Panc1 (cell line): ENCODE results near the gene LIMK1. TPM values are rescaled to one million over a fixed set of nuclear protein-coding genes. Genes with fewer than 3 reads are reported as not detected.

Experiments
- ATAC-seq: fragments of 200-7000 bp; cut with Tn5 transposase; 2 replicates; pipeline ENCODE4 v1.9.1; 2020; ENCODE audit warnings: mild to moderate bottlenecking, moderate library complexity
- BruUV-seq: library from RNA; stranded (reverse); fragments of 400-500 nt; replicated peaks from 2 replicates; lab custom pipeline; 2021; lab: Mats Ljungman, UMichigan
- CTCF ChIA-PET: fragments of 300-600 bp; sonication (Branson Sonifier 250); formaldehyde crosslinking; loops from one replicate; lab custom pipeline; 2022; ENCODE audit warnings: antibody characterized with exemption; lab: Charles Lee
- POLR2A ChIA-PET: fragments of 300-600 bp; sonication (Branson Sonifier 250); formaldehyde crosslinking; loops from one replicate; lab custom pipeline; 2022; ENCODE audit warnings: antibody characterized with exemption; lab: Charles Lee
- DNase-seq: peaks from one replicate; pipeline ENCODE4 v3.0.0-alpha.2; 2010; ENCODE audit warnings: low read depth, low spot score
- H3K27ac ChIP-seq: 2 replicates; pipeline ENCODE4 v1.5.1; 2011; ENCODE audit warnings: mild to moderate bottlenecking, low read length, inconsistent platforms
- H3K27me3 ChIP-seq: fragments of 200-500 bp; sonication (Bioruptor generic); 2 replicates; pipeline ENCODE4 v1.6.0; 2014; ENCODE audit warnings: low read length, inconsistent platforms; ENCODE audit not compliant: control insufficient read depth, insufficient read depth
- H3K36me3 ChIP-seq: fragments of 200-500 bp; sonication (Bioruptor generic); 2 replicates; pipeline ENCODE4 v1.5.1; 2014; ENCODE audit warnings: inconsistent platforms, mild to moderate bottlenecking, low read length, moderate library complexity; ENCODE audit not compliant: control insufficient read depth, insufficient read depth
- H3K4me1 ChIP-seq: 2 replicates; pipeline ENCODE4 v1.5.1; 2011; ENCODE audit warnings: inconsistent platforms, mild to moderate bottlenecking, low read length, moderate library complexity; ENCODE audit not compliant: control insufficient read depth, insufficient read depth
- H3K4me3 ChIP-seq, 2 experiments: 2 replicates each; pipeline ENCODE4 v1.5.1; 2011 to 2012; ENCODE audit warnings: low read depth in 2 of 2, low read length in 2 of 2, mild to moderate bottlenecking in 2 of 2, inconsistent platforms in 1 of 2, moderate library complexity in 1 of 2
- H3K9me3 ChIP-seq: fragments of 200-500 bp; sonication (Bioruptor generic); 2 replicates; pipeline ENCODE4 v1.5.1; 2014; ENCODE audit warnings: low read depth, mild to moderate bottlenecking, inconsistent platforms, low read length, moderate library complexity; ENCODE audit not compliant: control insufficient read depth, insufficient read depth
- POLR2AphosphoS5 ChIP-seq: IDR thresholded peaks from 2 replicates; pipeline ENCODE4 v1.6.1; 2012; ENCODE audit warnings: mild to moderate bottlenecking, low read depth, low read length, moderate library complexity
- SIN3A ChIP-seq: IDR thresholded peaks from 2 replicates; pipeline ENCODE4 v1.6.1; 2012; ENCODE audit warnings: low read depth, mild to moderate bottlenecking, low read length, moderate library complexity, borderline replicate concordance; ENCODE audit not compliant: insufficient read depth
- TCF7L2 ChIP-seq: IDR thresholded peaks from 2 replicates; pipeline ENCODE4 v1.6.1; 2011; ENCODE audit warnings: mild to moderate bottlenecking, low read depth, low read length, inconsistent platforms
- in situ Hi-C: cut with HindIII; loops from 2 replicates; pipeline ENCODE4 v1.10.0; 2016; ENCODE audit warnings: low sequenced_read_pairs, low pct_unique_long_range_greater_than_20kb
- intact Hi-C: fragments of 100-400 bp; cut with micrococcal nuclease; formaldehyde crosslinking; loops from one replicate; pipeline ENCODE4 v1.10.0; 2022; ENCODE audit not compliant: unreplicated experiment
- total RNA-seq: library from RNA; stranded (reverse); gene quantifications from one replicate; pipeline ENCODE4 v1.2.1, GENCODE V29; 2021; ENCODE audit not compliant: unreplicated experiment
- TF ChIP-seq, protein P1 (sequence below): fragments of 450-650 bp; IDR thresholded peaks from 2 replicates; pipeline ENCODE4 v1.5.1; 2017; ENCODE audit warnings: mild to moderate bottlenecking
- TF ChIP-seq, protein P2 (sequence below), 2 experiments: IDR thresholded peaks; 2 replicates each; pipeline ENCODE4 v1.6.1; 2011 to 2012; ENCODE audit warnings: low read depth in 2 of 2, control low read depth in 1 of 2, low read length in 1 of 2, mild to moderate bottlenecking in 1 of 2, moderate library complexity in 1 of 2; ENCODE audit not compliant: insufficient read depth in 1 of 2

The LIMK1 gene
- total RNA-seq, 1 experiment from 2014 or later = 59.6 TPM

DNA sequence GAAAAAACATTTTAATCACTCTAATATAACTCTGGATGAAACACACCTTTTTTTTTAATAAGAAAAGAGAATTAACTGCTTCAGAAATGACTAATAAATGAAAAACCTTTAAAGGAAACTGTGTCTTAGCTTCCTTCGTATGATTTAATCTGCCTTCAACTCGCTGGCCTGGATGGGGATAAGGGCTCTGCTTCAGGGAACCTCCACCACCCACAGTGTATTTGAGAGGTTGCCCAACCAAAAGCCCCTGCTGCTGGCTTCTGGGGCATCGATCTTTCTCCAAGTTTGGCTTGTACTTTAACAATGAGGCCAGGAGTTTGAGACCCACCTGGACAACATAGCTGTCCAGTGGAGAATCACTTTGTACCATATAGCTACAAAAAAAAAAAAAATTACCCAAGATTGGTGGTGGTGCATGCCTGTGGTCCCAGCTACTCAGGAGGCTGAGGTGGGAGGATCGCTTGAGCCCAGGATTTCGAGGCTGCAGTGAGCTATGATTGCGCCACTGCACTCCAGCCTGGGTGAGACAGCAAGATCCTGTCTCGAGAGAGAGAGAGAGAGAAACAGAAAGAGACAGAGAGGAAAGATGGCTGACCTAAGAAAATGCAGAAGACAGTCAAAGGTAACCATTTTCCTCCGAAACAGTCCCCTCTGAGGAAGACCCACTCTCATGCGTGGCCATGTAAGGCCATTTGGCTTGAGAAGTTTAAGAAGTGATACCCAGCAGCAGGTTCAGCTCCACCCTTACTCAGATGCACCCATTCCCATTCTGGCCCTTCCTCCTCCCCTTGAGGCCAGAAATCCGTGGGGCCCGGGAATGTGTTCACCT, 13.6 kb upstream of the LIMK1 start:
- intact Hi-C loops (loop anchor here (10.0 kb wide), 2 partner anchors 105 to 135 kb away; partner anchors contain the start of gene EIF4H), in situ Hi-C loops (no loop called here)
- H3K27ac ChIP-seq = no peak overlapping the region
- no peaks in the 10 kb centered on the region for H3K27me3 ChIP-seq
- no peaks in the 10 kb centered on the region for H3K9me3 ChIP-seq
- no peak overlapping the region for H3K4me3 ChIP-seq
- ChIA-PET CTCF (interaction anchor here (0.5 to 0.6 kb wide), 2 partner anchors 130 to 332 kb away, joined by 3 to 6 read pairs; no protein-coding TSS in a partner anchor), POLR2A (interaction anchor here (0.6 kb wide), 1 partner anchor 123 kb away, joined by 4 read pairs; no protein-coding TSS in a partner anchor)
- BruUV-seq = no TSS peak
- DNase-seq (no peak), ATAC-seq (no peak)
- H3K4me1 ChIP-seq = no peaks in the 10 kb centered on the region
- TF ChIP-seq, protein P1, sequence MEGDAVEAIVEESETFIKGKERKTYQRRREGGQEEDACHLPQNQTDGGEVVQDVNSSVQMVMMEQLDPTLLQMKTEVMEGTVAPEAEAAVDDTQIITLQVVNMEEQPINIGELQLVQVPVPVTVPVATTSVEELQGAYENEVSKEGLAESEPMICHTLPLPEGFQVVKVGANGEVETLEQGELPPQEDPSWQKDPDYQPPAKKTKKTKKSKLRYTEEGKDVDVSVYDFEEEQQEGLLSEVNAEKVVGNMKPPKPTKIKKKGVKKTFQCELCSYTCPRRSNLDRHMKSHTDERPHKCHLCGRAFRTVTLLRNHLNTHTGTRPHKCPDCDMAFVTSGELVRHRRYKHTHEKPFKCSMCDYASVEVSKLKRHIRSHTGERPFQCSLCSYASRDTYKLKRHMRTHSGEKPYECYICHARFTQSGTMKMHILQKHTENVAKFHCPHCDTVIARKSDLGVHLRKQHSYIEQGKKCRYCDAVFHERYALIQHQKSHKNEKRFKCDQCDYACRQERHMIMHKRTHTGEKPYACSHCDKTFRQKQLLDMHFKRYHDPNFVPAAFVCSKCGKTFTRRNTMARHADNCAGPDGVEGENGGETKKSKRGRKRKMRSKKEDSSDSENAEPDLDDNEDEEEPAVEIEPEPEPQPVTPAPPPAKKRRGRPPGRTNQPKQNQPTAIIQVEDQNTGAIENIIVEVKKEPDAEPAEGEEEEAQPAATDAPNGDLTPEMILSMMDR = no peak
- no peak for TF ChIP-seq TCF7L2
- TF ChIP-seq, protein P2, sequence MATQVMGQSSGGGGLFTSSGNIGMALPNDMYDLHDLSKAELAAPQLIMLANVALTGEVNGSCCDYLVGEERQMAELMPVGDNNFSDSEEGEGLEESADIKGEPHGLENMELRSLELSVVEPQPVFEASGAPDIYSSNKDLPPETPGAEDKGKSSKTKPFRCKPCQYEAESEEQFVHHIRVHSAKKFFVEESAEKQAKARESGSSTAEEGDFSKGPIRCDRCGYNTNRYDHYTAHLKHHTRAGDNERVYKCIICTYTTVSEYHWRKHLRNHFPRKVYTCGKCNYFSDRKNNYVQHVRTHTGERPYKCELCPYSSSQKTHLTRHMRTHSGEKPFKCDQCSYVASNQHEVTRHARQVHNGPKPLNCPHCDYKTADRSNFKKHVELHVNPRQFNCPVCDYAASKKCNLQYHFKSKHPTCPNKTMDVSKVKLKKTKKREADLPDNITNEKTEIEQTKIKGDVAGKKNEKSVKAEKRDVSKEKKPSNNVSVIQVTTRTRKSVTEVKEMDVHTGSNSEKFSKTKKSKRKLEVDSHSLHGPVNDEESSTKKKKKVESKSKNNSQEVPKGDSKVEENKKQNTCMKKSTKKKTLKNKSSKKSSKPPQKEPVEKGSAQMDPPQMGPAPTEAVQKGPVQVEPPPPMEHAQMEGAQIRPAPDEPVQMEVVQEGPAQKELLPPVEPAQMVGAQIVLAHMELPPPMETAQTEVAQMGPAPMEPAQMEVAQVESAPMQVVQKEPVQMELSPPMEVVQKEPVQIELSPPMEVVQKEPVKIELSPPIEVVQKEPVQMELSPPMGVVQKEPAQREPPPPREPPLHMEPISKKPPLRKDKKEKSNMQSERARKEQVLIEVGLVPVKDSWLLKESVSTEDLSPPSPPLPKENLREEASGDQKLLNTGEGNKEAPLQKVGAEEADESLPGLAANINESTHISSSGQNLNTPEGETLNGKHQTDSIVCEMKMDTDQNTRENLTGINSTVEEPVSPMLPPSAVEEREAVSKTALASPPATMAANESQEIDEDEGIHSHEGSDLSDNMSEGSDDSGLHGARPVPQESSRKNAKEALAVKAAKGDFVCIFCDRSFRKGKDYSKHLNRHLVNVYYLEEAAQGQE (IDR thresholded peaks at IDR 0.05; ENCODE audit: insufficient read depth in 1 of 2, low read depth in 2 of 2, low read length in 1 of 2) = no peak
- TF ChIP-seq SIN3A = no peak
- TF ChIP-seq POLR2AphosphoS5 = no peak
- H3K36me3 ChIP-seq = no peaks in the 10 kb centered on the region

DNA sequence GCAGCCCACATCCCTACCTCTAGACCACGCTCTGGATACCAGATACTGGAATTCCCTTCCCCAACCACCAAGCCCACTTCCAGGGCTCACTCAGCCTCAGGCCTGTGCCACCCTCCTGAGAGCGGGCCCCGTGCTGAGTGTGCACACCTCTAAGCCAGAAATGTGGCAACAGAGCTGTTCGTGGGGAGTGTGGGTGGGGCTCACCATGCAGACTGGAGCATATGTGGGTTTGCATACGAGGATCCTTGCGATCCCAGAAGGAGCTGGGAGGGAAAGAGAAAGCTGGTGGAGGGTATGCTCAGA, 13.0 kb upstream of the LIMK1 start:
- ChIA-PET CTCF (interaction anchor here (0.6 kb wide), 1 partner anchor 129 kb away, joined by 3 read pairs; no protein-coding TSS in a partner anchor), POLR2A (interaction anchor here (0.6 kb wide), 1 partner anchor 87 kb away, joined by 9 read pairs; no protein-coding TSS in a partner anchor)
- H3K27ac ChIP-seq = no peak overlapping the region
- no peaks in the 10 kb centered on the region for H3K9me3 ChIP-seq
- H3K4me3 ChIP-seq = no peak overlapping the region
- BruUV-seq = no TSS peak
- no peaks in the 10 kb centered on the region for H3K27me3 ChIP-seq
- ATAC-seq (no peak), DNase-seq (no peak)
- intact Hi-C loops = loop anchor here (10.0 kb wide), 1 partner anchor 104 kb away; the partner anchor contains the start of gene EIF4H
- in situ Hi-C loops = no loop called here
- no peaks in the 10 kb centered on the region for H3K4me1 ChIP-seq
- H3K36me3 ChIP-seq = no peaks in the 10 kb centered on the region
- TF ChIP-seq TCF7L2 = no peak
- TF ChIP-seq, protein P2 (IDR thresholded peaks at IDR 0.05; ENCODE audit: insufficient read depth in 1 of 2, low read depth in 2 of 2, low read length in 1 of 2) = no peak
